Duodenal mucosa (tissue), 2 donors: ENCODE data around the gene TACO1.

Source experiments
- H3K27ac ChIP-seq: one replicate; pipeline ENCODE4 v1.7.0; 2013; ENCODE audit warnings: low read depth, low read length
- H3K27me3 ChIP-seq, 2 donors: one replicate each; pipeline ENCODE4 v1.7.0; 2013; ENCODE audit warnings: low read length in 2 of 2, control low read depth in 1 of 2; ENCODE audit not compliant: insufficient read depth in 2 of 2, control insufficient read depth in 1 of 2
- H3K36me3 ChIP-seq, 2 donors: one replicate each; pipeline ENCODE4 v1.7.0; 2013; ENCODE audit warnings: low read length in 2 of 2, control low read depth in 1 of 2; ENCODE audit not compliant: insufficient read depth in 2 of 2, control insufficient read depth in 1 of 2
- H3K4me1 ChIP-seq, 2 donors: one replicate each; pipeline ENCODE4 v1.7.0; 2013; ENCODE audit warnings: low read length in 2 of 2, control low read depth in 1 of 2; ENCODE audit not compliant: insufficient read depth in 2 of 2, control insufficient read depth in 1 of 2
- H3K4me3 ChIP-seq, 2 donors: one replicate each; pipeline ENCODE4 v1.7.0; 2013; ENCODE audit warnings: low read length in 2 of 2, low read depth in 1 of 2
- H3K9ac ChIP-seq, 2 donors: one replicate each; pipeline ENCODE4 v1.7.0; 2013; ENCODE audit warnings: low read length in 2 of 2, low read depth in 1 of 2
- H3K9me3 ChIP-seq, 2 donors: one replicate each; pipeline ENCODE4 v1.7.0; 2013; ENCODE audit warnings: low read length in 2 of 2, control low read depth in 1 of 2; ENCODE audit not compliant: control insufficient read depth in 1 of 2

The TACO1 gene

DNA sequence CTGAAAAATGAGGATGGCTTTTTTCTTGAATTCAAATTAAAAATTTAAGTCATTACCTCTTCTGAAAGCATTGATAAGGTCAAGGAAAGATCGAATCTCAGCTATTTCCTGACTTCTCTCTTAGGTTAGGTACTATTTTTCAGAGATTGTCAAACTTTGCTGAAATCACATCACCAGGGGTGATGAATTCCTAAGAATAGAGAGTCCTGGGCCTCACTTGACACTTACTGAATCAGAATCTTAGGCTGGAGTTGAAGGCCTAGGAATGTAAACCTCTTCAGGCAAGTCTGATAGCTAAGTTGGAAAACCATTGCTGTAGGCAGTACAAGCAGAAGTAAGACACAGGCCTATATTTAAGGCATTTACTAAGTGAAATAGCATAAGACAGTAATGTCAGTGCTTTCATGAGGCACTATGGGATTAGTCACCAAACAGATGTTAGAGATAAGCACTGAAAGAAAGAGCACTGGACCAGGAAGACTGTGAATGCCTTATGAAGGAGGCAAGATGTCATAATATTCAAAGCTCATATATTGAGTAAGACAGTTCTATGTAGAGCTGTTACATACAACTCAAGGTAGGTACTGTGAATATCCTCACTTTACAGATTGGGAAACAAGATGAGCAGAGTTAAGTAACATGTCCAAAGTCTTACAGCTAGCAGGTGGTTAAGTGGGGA is 28.9 kb upstream of the TACO1 start:
- no peaks in the 10 kb centered on the region for H3K4me1 ChIP-seq
- H3K9ac ChIP-seq, result no peak overlapping the region
- H3K36me3 ChIP-seq, result peaks cover 0 to 4% of the 10 kb centered on the region in 2 donors
- H3K4me3 ChIP-seq, result no peak overlapping the region
- H3K27ac ChIP-seq, result no peak overlapping the region
- no peaks in the 10 kb centered on the region for H3K27me3 ChIP-seq
- H3K9me3 ChIP-seq, result no peaks in the 10 kb centered on the region

- H3K4me3 ChIP-seq, result no peak overlapping the region
- H3K9ac ChIP-seq, result no peak overlapping the region
- H3K36me3 ChIP-seq, result peaks cover 2 to 4% of the 10 kb centered on the region in 2 donors
- H3K9me3 ChIP-seq, result no peaks in the 10 kb centered on the region
- H3K27me3 ChIP-seq, result no peaks in the 10 kb centered on the region
- H3K27ac ChIP-seq, result no peak overlapping the region
- H3K4me1 ChIP-seq, result no peaks in the 10 kb centered on the region
Measured at GRCh38 chr17:63573634-63574033, 27.1 kb upstream of the TACO1 start.

DNA sequence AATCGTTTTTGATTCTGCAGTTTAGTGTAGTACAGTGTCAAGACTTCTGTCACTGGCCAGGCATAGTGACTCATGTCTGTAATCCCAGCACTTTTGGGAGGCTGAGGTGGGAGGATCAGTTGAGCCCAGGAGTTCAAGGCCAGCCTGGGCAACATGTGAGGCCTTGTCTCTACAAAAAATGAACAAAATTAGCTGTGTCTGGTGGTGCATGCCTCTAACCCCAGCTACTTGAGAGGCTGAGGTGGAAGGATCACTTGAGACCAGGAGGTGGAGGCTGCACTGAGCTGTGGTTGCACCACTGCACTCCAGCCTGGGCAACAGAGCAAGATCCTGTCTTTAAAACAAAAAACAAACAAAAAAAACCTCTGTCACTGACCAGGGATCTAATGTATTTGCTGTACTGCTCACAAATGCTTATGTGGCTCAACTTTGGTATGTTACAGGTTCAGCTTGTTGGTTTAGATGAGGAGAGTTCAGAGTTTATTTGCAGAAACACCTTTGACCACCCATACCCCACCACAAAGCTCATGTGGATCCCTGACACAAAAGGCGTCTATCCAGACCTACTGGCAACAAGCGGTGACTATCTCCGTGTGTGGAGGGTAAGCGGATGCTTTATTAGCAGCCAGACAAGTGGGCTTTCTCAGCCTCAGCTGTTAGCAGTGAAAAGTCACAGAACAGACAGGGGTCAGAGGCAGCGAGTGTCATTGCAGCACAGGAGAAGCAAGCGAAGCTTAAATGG is 22.5 kb upstream of the TACO1 start:
- Histone ChIP-seq H3K27me3 (no peaks in the 10 kb centered on the region), H3K4me3 (no peak overlapping the region), H3K9ac (no peak overlapping the region), H3K36me3 (peaks cover 28 to 37% of the 10 kb centered on the region in 2 donors), H3K9me3 (no peaks in the 10 kb centered on the region), H3K27ac (no peak overlapping the region), H3K4me1 (no peaks in the 10 kb centered on the region)

GRCh38 chr17:63578769-63579111 is 22.0 kb upstream of the TACO1 start:
- no peaks in the 10 kb centered on the region for H3K27me3 ChIP-seq
- no peak overlapping the region for H3K4me3 ChIP-seq
- no peaks in the 10 kb centered on the region for H3K4me1 ChIP-seq
- H3K9ac ChIP-seq, result no peak overlapping the region
- H3K9me3 ChIP-seq, result no peaks in the 10 kb centered on the region
- no peak overlapping the region for H3K27ac ChIP-seq
- peaks cover 33 to 42% of the 10 kb centered on the region in 2 donors for H3K36me3 ChIP-seq

GRCh38 chr17:63579633-63580032 is 21.1 kb upstream of the TACO1 start:
- H3K27ac ChIP-seq, result no peak overlapping the region
- H3K36me3 ChIP-seq, result peaks cover 36 to 47% of the 10 kb centered on the region in 2 donors
- no peaks in the 10 kb centered on the region for H3K9me3 ChIP-seq
- H3K27me3 ChIP-seq, result no peaks in the 10 kb centered on the region
- H3K9ac ChIP-seq, result no peak overlapping the region
- no peak overlapping the region for H3K4me3 ChIP-seq
- H3K4me1 ChIP-seq, result no peaks in the 10 kb centered on the region

DNA sequence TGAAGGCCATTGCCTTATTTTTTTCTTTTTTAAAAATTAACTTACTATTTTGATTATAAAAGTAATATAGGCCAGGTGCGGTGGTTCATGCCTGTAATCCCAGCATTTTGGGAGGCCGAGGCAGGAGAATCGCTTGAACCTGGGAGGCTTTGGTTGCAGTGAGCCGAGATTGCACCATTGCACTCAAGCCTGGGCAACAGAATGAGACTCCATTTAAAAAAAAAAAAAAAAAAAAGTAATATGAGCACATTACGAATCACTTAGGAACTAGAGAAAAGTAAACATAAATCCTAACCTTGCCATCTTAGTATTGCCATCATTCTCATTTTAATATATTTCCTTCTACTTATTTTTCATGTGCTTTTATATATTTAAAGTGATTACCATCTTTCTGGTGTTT is 12.9 kb upstream of the TACO1 start:
- H3K9ac ChIP-seq, result no peak overlapping the region
- H3K9me3 ChIP-seq, result no peaks in the 10 kb centered on the region
- H3K4me3 ChIP-seq, result no peak overlapping the region
- H3K4me1 ChIP-seq, result no peaks in the 10 kb centered on the region
- H3K27ac ChIP-seq, result no peak overlapping the region
- H3K36me3 ChIP-seq, result peaks cover 53 to 78% of the 10 kb centered on the region in 2 donors
- no peaks in the 10 kb centered on the region for H3K27me3 ChIP-seq

GRCh38 chr17:63588797-63589196 is 11.9 kb upstream of the TACO1 start:
- Histone ChIP-seq H3K4me1 (no peaks in the 10 kb centered on the region), H3K27me3 (no peaks in the 10 kb centered on the region), H3K9me3 (no peaks in the 10 kb centered on the region), H3K9ac (no peak overlapping the region), H3K4me3 (no peak overlapping the region), H3K27ac (no peak overlapping the region), H3K36me3 (peaks cover 43 to 73% of the 10 kb centered on the region in 2 donors)

GRCh38 chr17:63589646-63590045 is 11.0 kb upstream of the TACO1 start:
- Histone ChIP-seq H3K4me1 (no peaks in the 10 kb centered on the region), H3K9ac (no peak overlapping the region), H3K36me3 (peaks cover 40 to 68% of the 10 kb centered on the region in 2 donors), H3K27me3 (no peaks in the 10 kb centered on the region), H3K4me3 (no peak overlapping the region), H3K9me3 (no peaks in the 10 kb centered on the region), H3K27ac (no peak overlapping the region)

DNA sequence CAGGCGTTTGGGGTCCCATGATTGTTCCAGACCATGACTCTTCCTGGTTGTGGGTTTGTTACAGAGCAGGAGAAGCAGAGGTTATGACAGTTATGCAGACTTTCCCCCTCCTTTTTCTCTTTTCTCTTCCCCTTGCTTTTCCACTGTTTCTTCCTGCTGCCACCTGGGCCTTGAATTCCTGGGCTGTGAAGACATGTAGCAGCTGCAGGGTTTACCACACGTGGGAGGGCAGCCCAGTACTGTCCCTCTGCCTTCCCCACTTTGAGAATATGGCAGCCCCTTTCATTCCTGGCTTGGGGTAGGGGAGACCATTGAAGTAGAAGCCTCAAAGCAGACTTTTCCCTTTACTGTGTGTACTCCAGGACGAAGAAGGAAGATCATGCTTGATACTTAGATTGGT is 7.9 kb upstream of the TACO1 start:
- Histone ChIP-seq H3K4me1 (no peaks in the 10 kb centered on the region), H3K9ac (no peak overlapping the region), H3K27me3 (no peaks in the 10 kb centered on the region), H3K9me3 (no peaks in the 10 kb centered on the region), H3K36me3 (peaks cover 30 to 43% of the 10 kb centered on the region in 2 donors), H3K27ac (no peak overlapping the region), H3K4me3 (no peak overlapping the region)

DNA sequence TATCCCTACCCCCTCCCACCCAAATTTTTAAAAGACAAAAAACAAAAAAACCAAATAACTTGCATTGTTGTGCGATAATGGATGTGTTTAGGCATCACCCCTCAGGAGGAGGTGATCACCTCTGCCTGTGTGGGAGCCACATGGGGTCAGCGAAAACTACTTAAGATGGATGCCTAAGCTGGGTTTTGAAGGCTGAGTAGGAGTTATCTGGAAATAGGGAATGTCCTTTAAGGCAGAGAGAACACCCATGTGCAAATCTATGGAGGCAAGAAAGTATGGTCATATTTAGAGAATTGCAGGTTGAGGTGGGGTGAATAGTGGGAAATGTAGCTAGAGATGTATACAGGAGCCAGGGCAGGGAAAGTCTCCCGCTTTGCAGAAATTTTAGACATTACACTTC is 5.6 kb upstream of the TACO1 start:
- Histone ChIP-seq H3K36me3 (peaks cover 13 to 26% of the 10 kb centered on the region in 2 donors), H3K27ac (no peak overlapping the region), H3K4me1 (peaks cover 5 to 7% of the 10 kb centered on the region in 2 donors), H3K9ac (no peak overlapping the region), H3K4me3 (no peak overlapping the region), H3K27me3 (no peaks in the 10 kb centered on the region), H3K9me3 (no peaks in the 10 kb centered on the region)
